Mesenchymal stem cell (in vitro differentiated cells and primary cell): ENCODE measurements around the gene MAT1A.

ENCODE experiments used
- DNase-seq: peaks from one replicate; pipeline ENCODE4 v3.0.0-alpha.2; 2013
- H2AFZ ChIP-seq: one replicate; pipeline ENCODE4 v1.6.1; 2013; ENCODE audit warnings: low read depth, mild to moderate bottlenecking, control low read depth, inconsistent platforms, low read length, moderate library complexity
- H2AK5ac ChIP-seq: 2 replicates; pipeline ENCODE4 v1.6.1; 2013; ENCODE audit warnings: low read length, moderate library complexity, mild to moderate bottlenecking, inconsistent platforms; ENCODE audit not compliant: severe bottlenecking
- H2BK120ac ChIP-seq: one replicate; pipeline ENCODE4 v1.6.1; 2013; ENCODE audit warnings: low read depth, mild to moderate bottlenecking, inconsistent platforms, low read length, moderate library complexity
- H2BK12ac ChIP-seq, 2 experiments: one replicate each; pipeline ENCODE4 v1.6.1; 2013; ENCODE audit warnings: inconsistent platforms in 2 of 2, low read length in 2 of 2, mild to moderate bottlenecking in 2 of 2, moderate library complexity in 2 of 2, control low read depth in 1 of 2
- H2BK15ac ChIP-seq: one replicate; pipeline ENCODE4 v1.6.1; 2013; ENCODE audit warnings: mild to moderate bottlenecking, low read depth, inconsistent platforms; ENCODE audit not compliant: poor library complexity, severe bottlenecking
- H2BK5ac ChIP-seq: 2 replicates; pipeline ENCODE4 v1.6.1; 2013; ENCODE audit warnings: low read depth, mild to moderate bottlenecking, low read length, control low read depth, inconsistent platforms; ENCODE audit not compliant: poor library complexity, severe bottlenecking
- H3K14ac ChIP-seq, 2 experiments: one replicate each; pipeline ENCODE4 v1.6.1; 2013; ENCODE audit warnings: inconsistent platforms in 2 of 2, low read length in 2 of 2, control low read depth in 1 of 2, mild to moderate bottlenecking in 1 of 2, moderate library complexity in 1 of 2
- H3K18ac ChIP-seq, 2 experiments: one replicate each; pipeline ENCODE4 v1.6.1; 2013; ENCODE audit warnings: inconsistent platforms in 2 of 2, low read length in 2 of 2, control low read depth in 1 of 2, low read depth in 1 of 2, mild to moderate bottlenecking in 1 of 2
- H3K23ac ChIP-seq, 2 experiments: one replicate each; pipeline ENCODE4 v1.6.1; 2013; ENCODE audit warnings: inconsistent platforms in 2 of 2, low read length in 2 of 2, mild to moderate bottlenecking in 2 of 2, moderate library complexity in 2 of 2, control low read depth in 1 of 2
- H3K27ac ChIP-seq: 2 replicates; pipeline ENCODE4 v1.5.1; 2013; ENCODE audit warnings: mild to moderate bottlenecking, moderate library complexity, low read length, control low read depth, inconsistent platforms; ENCODE audit not compliant: poor library complexity, severe bottlenecking
- H3K27me3 ChIP-seq, 2 experiments: 2 replicates each; pipeline versions ENCODE4 v1.6.1 to v1.7.0; 2013; ENCODE audit warnings: low read length in 2 of 2, mild to moderate bottlenecking in 2 of 2, moderate library complexity in 2 of 2, control low read depth in 1 of 2, inconsistent platforms in 1 of 2; ENCODE audit not compliant: control insufficient read depth in 1 of 2, insufficient read depth in 1 of 2
- H3K36me3 ChIP-seq, 2 experiments: 2 replicates each; pipeline versions ENCODE4 v1.6.1 to v1.7.0; 2013; ENCODE audit warnings: low read length in 2 of 2, control low read depth in 1 of 2, inconsistent platforms in 1 of 2, low read depth in 1 of 2, mild to moderate bottlenecking in 1 of 2; ENCODE audit not compliant: insufficient read depth in 2 of 2, control insufficient read depth in 1 of 2
- H3K4ac ChIP-seq, 2 experiments: one replicate each; pipeline ENCODE4 v1.6.1; 2013; ENCODE audit warnings: inconsistent platforms in 2 of 2, low read length in 2 of 2, mild to moderate bottlenecking in 2 of 2, moderate library complexity in 2 of 2, control low read depth in 1 of 2, low read depth in 1 of 2
- H3K4me1 ChIP-seq: 2 replicates; pipeline ENCODE4 v1.6.1; 2013; ENCODE audit warnings: low read depth, low read length, control low read depth; ENCODE audit not compliant: control insufficient read depth, insufficient read depth
- H3K4me2 ChIP-seq: 2 replicates; pipeline ENCODE4 v1.6.1; 2013; ENCODE audit warnings: low read length, mild to moderate bottlenecking, inconsistent platforms; ENCODE audit not compliant: poor library complexity, severe bottlenecking
- H3K4me3 ChIP-seq, 2 experiments: 2 replicates each; pipeline versions ENCODE4 v1.5.1 to v1.7.0; 2013; ENCODE audit warnings: low read length in 2 of 2, mild to moderate bottlenecking in 2 of 2, control low read depth in 1 of 2, low read depth in 1 of 2; ENCODE audit not compliant: insufficient read depth in 1 of 2
- H3K79me1 ChIP-seq: replicated peaks from 2 replicates; pipeline ENCODE4 v1.6.1; 2013; ENCODE audit warnings: mild to moderate bottlenecking, control low read depth, low read length, inconsistent platforms; ENCODE audit not compliant: poor library complexity, severe bottlenecking
- H3K9ac ChIP-seq: 2 replicates; pipeline ENCODE4 v1.7.0; 2013; ENCODE audit warnings: mild to moderate bottlenecking, low read length, moderate library complexity
- H3K9me3 ChIP-seq: 2 replicates; pipeline ENCODE4 v1.7.0; 2013; ENCODE audit warnings: mild to moderate bottlenecking, low read length; ENCODE audit not compliant: control insufficient read depth
- H4K8ac ChIP-seq: one replicate; pipeline ENCODE4 v1.6.1; 2013; ENCODE audit warnings: inconsistent platforms, mild to moderate bottlenecking, low read length, moderate library complexity
- H4K91ac ChIP-seq: one replicate; pipeline ENCODE4 v1.6.1; 2013; ENCODE audit warnings: mild to moderate bottlenecking, low read length, inconsistent platforms
- WGBS: methylation state at CpG from one replicate; pipeline ENCODE4 v1.1.7; 2013; ENCODE audit warnings: mixed read lengths; 5-methylcytosine and 5-hydroxymethylcytosine counted together

The MAT1A gene

DNA sequence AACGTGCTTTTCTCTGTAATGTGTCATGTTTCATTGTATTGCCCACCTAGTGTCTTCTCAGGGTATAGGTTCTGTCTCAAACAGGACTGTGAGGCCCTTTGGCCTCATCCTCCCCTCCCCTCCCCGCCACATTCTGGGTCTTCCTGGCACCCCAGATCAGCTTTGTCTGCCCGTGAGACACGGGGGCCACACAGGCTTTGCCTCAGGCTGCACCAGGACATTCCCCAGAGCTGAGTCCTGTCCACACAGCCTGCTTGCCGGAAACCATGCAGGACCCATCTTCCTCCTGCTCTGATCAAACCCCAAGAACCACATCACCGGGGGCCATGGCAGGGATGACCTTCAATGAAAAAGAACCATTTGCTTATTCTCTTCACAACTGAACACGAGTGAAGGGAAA lies 18.6 kb downstream of the MAT1A start:
- Histone ChIP-seq H3K18ac (no peak overlapping the region), H3K23ac (no peak overlapping the region), H3K4ac (no peak overlapping the region), H4K91ac (no peak overlapping the region), H3K4me2 (no peak overlapping the region), H3K27me3 (peaks cover 4 to 35% of the 10 kb centered on the region in 2 experiments), H2BK12ac (no peak overlapping the region), H2BK5ac (no peak overlapping the region), H4K8ac (no peak overlapping the region), H3K36me3 (no peaks in the 10 kb centered on the region), H3K4me3 (no peak overlapping the region), H2BK120ac (no peak overlapping the region), H3K9me3 (no peaks in the 10 kb centered on the region), H2AFZ (no peak overlapping the region), H3K27ac (no peak overlapping the region), H2BK15ac (no peak overlapping the region), H2AK5ac (no peak overlapping the region), H3K79me1 (no peaks in the 10 kb centered on the region), H3K4me1 (no peaks in the 10 kb centered on the region), H3K14ac (no peak overlapping the region), H3K9ac (no peak overlapping the region)
- no peak for DNase-seq
- WGBS = 88% methylated on average over 6 of the region's 7 CpGs

DNA sequence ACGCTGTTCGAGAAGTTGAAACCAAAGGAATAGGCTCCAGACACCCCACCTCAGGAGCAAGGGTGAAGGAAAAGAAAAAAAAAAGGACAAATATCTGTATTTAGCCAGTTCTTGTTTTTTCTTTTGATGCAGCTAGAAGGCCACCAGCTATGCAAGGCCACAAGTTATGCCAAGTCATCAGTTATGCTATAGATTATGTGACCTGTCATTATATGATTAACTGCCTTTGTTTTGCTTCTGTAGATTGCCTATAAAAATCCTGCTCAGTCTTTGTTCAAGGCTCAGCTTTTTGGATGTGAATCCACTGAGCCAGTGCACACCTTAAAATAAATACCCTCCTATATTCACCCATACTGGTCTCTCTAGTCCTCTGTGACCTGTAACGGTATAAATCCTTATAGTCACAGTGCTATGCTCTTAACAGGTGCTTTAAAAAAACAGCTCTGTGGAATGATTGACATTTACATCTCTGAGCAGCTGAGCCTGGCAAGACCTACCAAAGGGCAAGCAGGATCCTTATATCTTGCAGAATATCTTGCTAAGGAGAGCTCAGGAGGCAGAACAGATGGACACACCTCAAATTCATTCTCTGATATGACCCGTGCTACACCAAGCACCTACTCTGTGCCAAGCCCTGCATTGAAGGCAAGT lies 20.4 kb downstream of the MAT1A start:
- no peak overlapping the region for H3K4me2 ChIP-seq
- H3K9me3 ChIP-seq = no peaks in the 10 kb centered on the region
- WGBS = 84% methylated on average over 2 of the region's 4 CpGs
- H3K4me3 ChIP-seq = no peak overlapping the region
- H2AFZ ChIP-seq = no peak overlapping the region
- DNase-seq = no peak
- H3K27ac ChIP-seq = no peak overlapping the region
- H3K18ac ChIP-seq = no peak overlapping the region
- no peak overlapping the region for H3K14ac ChIP-seq
- H4K8ac ChIP-seq = no peak overlapping the region
- H3K23ac ChIP-seq = no peak overlapping the region
- H4K91ac ChIP-seq = no peak overlapping the region
- H3K4ac ChIP-seq = no peak overlapping the region
- H3K9ac ChIP-seq = no peak overlapping the region
- H3K79me1 ChIP-seq = no peaks in the 10 kb centered on the region
- H3K36me3 ChIP-seq = no peaks in the 10 kb centered on the region
- peaks cover 4 to 31% of the 10 kb centered on the region in 2 experiments for H3K27me3 ChIP-seq
- no peak overlapping the region for H2BK5ac ChIP-seq
- no peaks in the 10 kb centered on the region for H3K4me1 ChIP-seq
- H2BK120ac ChIP-seq = no peak overlapping the region
- H2BK12ac ChIP-seq = no peak overlapping the region
- peak overlapping the region; percentile 16 for H2BK15ac ChIP-seq
- H2AK5ac ChIP-seq = no peak overlapping the region

DNA sequence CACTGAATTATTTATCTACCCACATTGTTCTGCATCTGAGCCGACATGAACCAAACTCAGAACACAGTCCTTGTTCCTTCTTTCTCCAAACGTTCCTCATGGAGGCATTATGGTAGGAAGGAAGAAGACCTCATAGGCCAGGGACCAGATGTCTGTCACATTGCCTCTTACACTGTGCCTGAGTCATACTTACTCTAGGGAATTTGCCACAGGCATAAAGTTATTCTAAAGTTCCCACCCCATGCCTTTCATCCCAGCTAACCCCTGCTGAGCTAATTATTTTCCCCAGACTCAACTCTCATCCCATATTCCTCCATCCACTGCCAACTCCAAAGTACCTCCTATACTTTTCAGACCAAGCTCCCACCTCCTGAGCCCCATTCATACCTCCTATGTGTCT lies 21.2 kb downstream of the MAT1A start:
- no peak overlapping the region for H4K8ac ChIP-seq
- H2BK12ac ChIP-seq = no peak overlapping the region
- no peaks in the 10 kb centered on the region for H3K4me1 ChIP-seq
- H3K36me3 ChIP-seq = no peaks in the 10 kb centered on the region
- H3K4ac ChIP-seq = no peak overlapping the region
- H2AK5ac ChIP-seq = no peak overlapping the region
- no peak overlapping the region for H3K4me2 ChIP-seq
- H3K23ac ChIP-seq = no peak overlapping the region
- WGBS = 65% methylated on average over 2 of the region's 2 CpGs
- no peak overlapping the region for H2BK15ac ChIP-seq
- H3K4me3 ChIP-seq = no peak overlapping the region
- DNase-seq = peak; percentile 18
- H3K9ac ChIP-seq = no peak overlapping the region
- no peak overlapping the region for H3K27ac ChIP-seq
- H2AFZ ChIP-seq = no peak overlapping the region
- H3K9me3 ChIP-seq = no peaks in the 10 kb centered on the region
- H3K27me3 ChIP-seq = peaks cover 0 to 27% of the 10 kb centered on the region in 2 experiments
- H2BK120ac ChIP-seq = no peak overlapping the region
- no peak overlapping the region for H2BK5ac ChIP-seq
- no peak overlapping the region for H4K91ac ChIP-seq
- H3K18ac ChIP-seq = no peak overlapping the region
- H3K14ac ChIP-seq = no peak overlapping the region
- H3K79me1 ChIP-seq = no peaks in the 10 kb centered on the region

DNA sequence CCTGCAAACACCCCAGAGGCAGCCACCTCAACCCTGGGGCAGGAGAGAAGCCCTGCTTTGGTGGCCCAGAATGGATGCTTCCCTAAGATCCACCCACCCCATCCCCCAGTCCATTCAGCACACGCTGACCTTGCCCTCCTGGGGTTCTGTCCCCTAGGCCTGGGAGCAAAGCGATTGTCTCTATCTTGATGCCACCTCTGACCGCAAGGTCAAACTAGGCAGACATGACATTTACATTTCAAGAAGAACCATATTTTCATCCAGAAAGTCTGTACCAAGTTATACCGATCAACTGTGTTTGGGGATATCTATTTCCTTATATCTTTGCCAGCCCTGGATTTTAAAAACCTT lies 23.0 kb downstream of the MAT1A start:
- Histone ChIP-seq H3K36me3 (no peaks in the 10 kb centered on the region), H4K8ac (no peak overlapping the region), H2BK15ac (no peak overlapping the region), H2BK120ac (no peak overlapping the region), H3K23ac (no peak overlapping the region), H3K18ac (no peak overlapping the region), H3K9ac (no peak overlapping the region), H3K79me1 (no peaks in the 10 kb centered on the region), H2BK5ac (no peak overlapping the region), H3K4me3 (no peak overlapping the region), H3K9me3 (peaks cover 4% of the 10 kb centered on the region), H3K27me3 (peaks cover 1 to 29% of the 10 kb centered on the region in 2 experiments), H3K4me1 (no peaks in the 10 kb centered on the region), H4K91ac (no peak overlapping the region), H3K4me2 (no peak overlapping the region), H3K14ac (no peak overlapping the region), H2AFZ (no peak overlapping the region), H2AK5ac (no peak overlapping the region), H3K4ac (no peak overlapping the region), H3K27ac (no peak overlapping the region), H2BK12ac (no peak overlapping the region)
- no peak for DNase-seq
- 59% methylated on average over 3 of the region's 4 CpGs for WGBS
